GM23338 (cell line): ENCODE results near the gene HTRA1. TPM values are rescaled to one million over a fixed set of nuclear protein-coding genes. Genes with fewer than 3 reads are reported as not detected.

ENCODE experiments used
- ATAC-seq: fragments of 200-7000 bp; cut with Tn5 transposase; 3 replicates; pipeline ENCODE4 v1.9.1; 2020
- DNase-seq: peaks from one replicate; pipeline ENCODE4 v3.0.0-alpha.2; 2015; ENCODE audit warnings: low spot score
- H2AFZ ChIP-seq: fragments of 200-600 bp; sonication (generic); 2 replicates; pipeline ENCODE4 v1.8.0; 2016; ENCODE audit warnings: antibody characterized with exemption, mild to moderate bottlenecking, moderate library complexity
- H3F3A ChIP-seq: fragments of 200-600 bp; sonication (generic); replicated peaks from 2 replicates; pipeline ENCODE4 v1.8.0; 2017; ENCODE audit warnings: antibody characterized with exemption, mixed run types, low read depth
- H3K27ac ChIP-seq: fragments of 200-600 bp; sonication (generic); 2 replicates; pipeline ENCODE4 v1.6.1; 2016; ENCODE audit warnings: low read depth
- H3K27me3 ChIP-seq: fragments of 200-600 bp; sonication (generic); 2 replicates; pipeline ENCODE4 v1.8.0; 2016; ENCODE audit warnings: mild to moderate bottlenecking, mixed run types, moderate library complexity; ENCODE audit not compliant: insufficient read depth
- H3K36me3 ChIP-seq: fragments of 200-600 bp; sonication (generic); 2 replicates; pipeline ENCODE4 v1.8.0; 2016; ENCODE audit warnings: mild to moderate bottlenecking; ENCODE audit not compliant: insufficient read depth
- H3K4me1 ChIP-seq: fragments of 200-600 bp; sonication (generic); 2 replicates; pipeline ENCODE4 v1.8.0; 2016; ENCODE audit warnings: mild to moderate bottlenecking, moderate library complexity; ENCODE audit not compliant: insufficient read depth
- H3K4me2 ChIP-seq: fragments of 200-600 bp; sonication (generic); 2 replicates; pipeline ENCODE4 v1.7.1; 2017; ENCODE audit warnings: mixed run types
- H3K4me3 ChIP-seq: fragments of 200-600 bp; sonication (generic); 2 replicates; pipeline ENCODE4 v1.6.1; 2016; ENCODE audit warnings: mixed run types
- H3K79me2 ChIP-seq: fragments of 200-600 bp; sonication (generic); replicated peaks from 2 replicates; pipeline ENCODE4 v1.8.0; 2017; ENCODE audit warnings: mild to moderate bottlenecking; ENCODE audit not compliant: insufficient read depth
- H3K9me2 ChIP-seq: fragments of 200-600 bp; sonication (generic); 2 replicates; pipeline ENCODE4 v1.8.0; 2017; ENCODE audit not compliant: insufficient read depth
- H4K20me1 ChIP-seq: fragments of 200-600 bp; sonication (generic); replicated peaks from 2 replicates; pipeline ENCODE4 v1.8.0; 2017; ENCODE audit warnings: mild to moderate bottlenecking; ENCODE audit not compliant: insufficient read depth
- H3K27ac Mint-ChIP-seq: 2 replicates; pipeline ENCODE4 v1.8.0; 2020; ENCODE audit warnings: inconsistent platforms, mild to moderate bottlenecking, moderate library complexity, mixed read lengths
- H3K27me3 Mint-ChIP-seq: 3 replicates; pipeline ENCODE4 v1.8.0; 2022; ENCODE audit warnings: low read depth, mild to moderate bottlenecking, moderate library complexity, mixed read lengths, inconsistent platforms; ENCODE audit not compliant: insufficient read depth, poor library complexity
- H3K36me3 Mint-ChIP-seq: 3 replicates; pipeline ENCODE4 v1.8.0; 2021; ENCODE audit warnings: low read depth, mild to moderate bottlenecking, inconsistent platforms, moderate library complexity, mixed read lengths
- H3K4me1 Mint-ChIP-seq: 3 replicates; pipeline ENCODE4 v1.8.0; 2020; ENCODE audit warnings: mild to moderate bottlenecking, inconsistent platforms, mixed read lengths
- H3K4me3 Mint-ChIP-seq: 3 replicates; pipeline ENCODE4 v1.8.0; 2021; ENCODE audit warnings: moderate library complexity, mild to moderate bottlenecking, inconsistent platforms, mixed read lengths
- H3K9me3 Mint-ChIP-seq: 3 replicates; pipeline ENCODE4 v1.8.0; 2020; ENCODE audit warnings: moderate library complexity, mild to moderate bottlenecking, inconsistent platforms, mixed read lengths
- CREB1 ChIP-seq: fragments of 250-450 bp; sonication (Bioruptor Pico); IDR thresholded peaks from 2 replicates; pipeline ENCODE4 v1.5.0; 2020; ENCODE audit warnings: low read depth, mild to moderate bottlenecking, moderate library complexity
- EZH2 ChIP-seq: fragments of 200-600 bp; sonication (generic); IDR thresholded peaks from one replicate; pipeline ENCODE4 v1.8.0; 2017; ENCODE audit warnings: antibody characterized with exemption, mild to moderate bottlenecking, low read depth; ENCODE audit not compliant: unreplicated experiment
- EZH2phosphoT487 ChIP-seq: fragments of 200-600 bp; sonication (generic); IDR thresholded peaks from one replicate; pipeline ENCODE4 v1.8.1; 2018; ENCODE audit warnings: antibody characterized with exemption; ENCODE audit not compliant: unreplicated experiment
- JUNB ChIP-seq: IDR thresholded peaks from one replicate; pipeline ENCODE4 v1.6.1; 2016; ENCODE audit warnings: antibody characterized with exemption; ENCODE audit not compliant: unreplicated experiment
- NANOG ChIP-seq: IDR thresholded peaks from 2 replicates; pipeline ENCODE4 v1.6.1; 2016; ENCODE audit warnings: antibody characterized with exemption, borderline replicate concordance
- POLR2AphosphoS5 ChIP-seq: IDR thresholded peaks from 2 replicates; pipeline ENCODE4 v1.6.1; 2016; ENCODE audit warnings: antibody characterized with exemption, low read depth
- STAT1 ChIP-seq: IDR thresholded peaks from one replicate; pipeline ENCODE4 v1.6.1; 2016; ENCODE audit warnings: antibody characterized with exemption; ENCODE audit not compliant: unreplicated experiment
- ZNF114 ChIP-seq: fragments of 250-450 bp; sonication (Bioruptor Pico); IDR thresholded peaks from 2 replicates; pipeline ENCODE4 v1.5.0; 2020; ENCODE audit warnings: mild to moderate bottlenecking, moderate library complexity
- ZNF331 ChIP-seq: fragments of 250-450 bp; sonication (Bioruptor Pico); IDR thresholded peaks from 2 replicates; pipeline ENCODE4 v1.5.0; 2020; ENCODE audit warnings: low read depth, mild to moderate bottlenecking, moderate library complexity
- polyA plus RNA-seq: library from polyadenylated mRNA; unstranded; fragments of >200 nt; fragmentation: Nextera tagmentation; extraction: Ambion mirVana; gene quantifications from 2 replicates; pipeline ENCODE4 v1.2.1, GENCODE V29; 2016
- total RNA-seq: library from RNA; depleted of rRNA; stranded (reverse); fragments of >200 nt; shearing (Covaris generic); gene quantifications from 2 replicates; pipeline ENCODE4 v1.2.3, GENCODE V29; 2014
- TF ChIP-seq, protein P1 (sequence below): IDR thresholded peaks from one replicate; pipeline ENCODE4 v1.6.1; 2018; ENCODE audit warnings: antibody characterized with exemption; ENCODE audit not compliant: unreplicated experiment
- TF ChIP-seq, protein P2 (sequence below), 2 experiments: fragments of 200-600 bp in 1 of 2; sonication (generic) in 1 of 2; conservative IDR thresholded peaks; 2 replicates each; pipeline versions ENCODE4 v1.5.1 to v1.6.1; 2016 to 2017; ENCODE audit warnings: antibody characterized with exemption in 2 of 2, low read depth in 2 of 2, mild to moderate bottlenecking in 2 of 2, moderate library complexity in 1 of 2

Gene HTRA1
- total and polyA plus RNA-seq, 2 experiments from 2014 or later: 8.1 to 16.1 TPM

DNA sequence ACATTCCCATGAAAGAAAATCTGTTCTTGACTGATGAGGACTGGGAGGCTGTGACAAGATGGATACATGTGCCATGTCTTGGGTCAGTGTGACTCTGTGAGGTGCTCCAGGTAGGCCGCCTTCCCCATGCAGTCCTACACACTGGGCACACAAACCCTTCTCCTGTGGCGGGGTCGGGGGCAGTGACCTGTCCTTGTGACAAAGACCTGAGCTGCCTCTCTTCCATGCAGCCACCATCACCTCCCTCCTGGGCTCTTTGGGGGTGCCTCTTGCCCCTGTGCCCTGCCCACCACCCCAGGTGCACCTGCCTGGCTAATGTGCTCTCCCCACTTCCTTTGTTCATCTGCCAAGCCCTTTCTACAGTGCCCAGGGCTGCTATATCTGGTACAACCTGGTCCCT lies 63.5 kb downstream of the HTRA1 start (continued):
- no peak for TF ChIP-seq EZH2
- TF ChIP-seq EZH2phosphoT487: no peak
- TF ChIP-seq, protein P1, sequence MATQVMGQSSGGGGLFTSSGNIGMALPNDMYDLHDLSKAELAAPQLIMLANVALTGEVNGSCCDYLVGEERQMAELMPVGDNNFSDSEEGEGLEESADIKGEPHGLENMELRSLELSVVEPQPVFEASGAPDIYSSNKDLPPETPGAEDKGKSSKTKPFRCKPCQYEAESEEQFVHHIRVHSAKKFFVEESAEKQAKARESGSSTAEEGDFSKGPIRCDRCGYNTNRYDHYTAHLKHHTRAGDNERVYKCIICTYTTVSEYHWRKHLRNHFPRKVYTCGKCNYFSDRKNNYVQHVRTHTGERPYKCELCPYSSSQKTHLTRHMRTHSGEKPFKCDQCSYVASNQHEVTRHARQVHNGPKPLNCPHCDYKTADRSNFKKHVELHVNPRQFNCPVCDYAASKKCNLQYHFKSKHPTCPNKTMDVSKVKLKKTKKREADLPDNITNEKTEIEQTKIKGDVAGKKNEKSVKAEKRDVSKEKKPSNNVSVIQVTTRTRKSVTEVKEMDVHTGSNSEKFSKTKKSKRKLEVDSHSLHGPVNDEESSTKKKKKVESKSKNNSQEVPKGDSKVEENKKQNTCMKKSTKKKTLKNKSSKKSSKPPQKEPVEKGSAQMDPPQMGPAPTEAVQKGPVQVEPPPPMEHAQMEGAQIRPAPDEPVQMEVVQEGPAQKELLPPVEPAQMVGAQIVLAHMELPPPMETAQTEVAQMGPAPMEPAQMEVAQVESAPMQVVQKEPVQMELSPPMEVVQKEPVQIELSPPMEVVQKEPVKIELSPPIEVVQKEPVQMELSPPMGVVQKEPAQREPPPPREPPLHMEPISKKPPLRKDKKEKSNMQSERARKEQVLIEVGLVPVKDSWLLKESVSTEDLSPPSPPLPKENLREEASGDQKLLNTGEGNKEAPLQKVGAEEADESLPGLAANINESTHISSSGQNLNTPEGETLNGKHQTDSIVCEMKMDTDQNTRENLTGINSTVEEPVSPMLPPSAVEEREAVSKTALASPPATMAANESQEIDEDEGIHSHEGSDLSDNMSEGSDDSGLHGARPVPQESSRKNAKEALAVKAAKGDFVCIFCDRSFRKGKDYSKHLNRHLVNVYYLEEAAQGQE: no peak
- TF ChIP-seq STAT1: no peak
- TF ChIP-seq CREB1 (CRISPR knock-in tag): no peak

DNA sequence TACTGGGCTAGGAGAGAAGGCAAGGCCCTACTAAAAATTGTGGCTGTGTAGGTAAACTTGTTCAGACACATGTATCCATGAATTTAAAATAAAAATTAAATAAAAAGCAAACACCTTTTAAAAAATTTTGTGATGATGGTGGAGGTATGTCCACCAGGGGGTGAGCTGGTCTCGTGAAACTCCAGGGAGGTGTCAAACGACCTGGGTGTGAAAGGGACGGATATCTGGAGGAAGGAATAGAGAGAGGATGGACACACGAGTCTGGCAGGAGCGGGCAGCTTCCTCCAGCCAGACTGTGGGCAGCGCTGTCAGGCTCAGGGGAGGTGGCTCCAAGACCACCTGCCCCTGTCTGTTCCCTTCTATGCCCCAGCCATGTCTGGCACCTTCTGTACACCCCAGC lies 64.4 kb downstream of the HTRA1 start:
- Histone ChIP-seq H4K20me1 (no peaks in the 10 kb centered on the region), H2AFZ (no peak overlapping the region), H3K27ac (no peak overlapping the region), H3K9me2 (peaks cover 14% of the 10 kb centered on the region), H3K4me1 (no peaks in the 10 kb centered on the region), H3K36me3 (no peaks in the 10 kb centered on the region), H3K27me3 (no peaks in the 10 kb centered on the region), H3K4me3 (no peak overlapping the region), H3K79me2 (no peaks in the 10 kb centered on the region), H3K4me2 (no peak overlapping the region), H3F3A (no peaks in the 10 kb centered on the region)
- no peak overlapping the region for H3K27ac Mint-ChIP-seq
- TF ChIP-seq, protein P2, sequence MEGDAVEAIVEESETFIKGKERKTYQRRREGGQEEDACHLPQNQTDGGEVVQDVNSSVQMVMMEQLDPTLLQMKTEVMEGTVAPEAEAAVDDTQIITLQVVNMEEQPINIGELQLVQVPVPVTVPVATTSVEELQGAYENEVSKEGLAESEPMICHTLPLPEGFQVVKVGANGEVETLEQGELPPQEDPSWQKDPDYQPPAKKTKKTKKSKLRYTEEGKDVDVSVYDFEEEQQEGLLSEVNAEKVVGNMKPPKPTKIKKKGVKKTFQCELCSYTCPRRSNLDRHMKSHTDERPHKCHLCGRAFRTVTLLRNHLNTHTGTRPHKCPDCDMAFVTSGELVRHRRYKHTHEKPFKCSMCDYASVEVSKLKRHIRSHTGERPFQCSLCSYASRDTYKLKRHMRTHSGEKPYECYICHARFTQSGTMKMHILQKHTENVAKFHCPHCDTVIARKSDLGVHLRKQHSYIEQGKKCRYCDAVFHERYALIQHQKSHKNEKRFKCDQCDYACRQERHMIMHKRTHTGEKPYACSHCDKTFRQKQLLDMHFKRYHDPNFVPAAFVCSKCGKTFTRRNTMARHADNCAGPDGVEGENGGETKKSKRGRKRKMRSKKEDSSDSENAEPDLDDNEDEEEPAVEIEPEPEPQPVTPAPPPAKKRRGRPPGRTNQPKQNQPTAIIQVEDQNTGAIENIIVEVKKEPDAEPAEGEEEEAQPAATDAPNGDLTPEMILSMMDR (conservative IDR thresholded peaks at IDR 0.05; ENCODE audit: low read depth in 2 of 2): peak; percentile 61 to 62
- TF ChIP-seq ZNF114: no peak
- DNase-seq (peak; percentile 57), ATAC-seq (peak; percentile 66)
- H3K9me3 Mint-ChIP-seq: peaks cover 8% of the 10 kb centered on the region; the same call in 2 of the 3 replicates
- no peak overlapping the region for H3K4me3 Mint-ChIP-seq
- H3K4me1 Mint-ChIP-seq: peaks cover 2% of the 10 kb centered on the region; the same call in 1 of the 3 replicates
- peaks cover 6% of the 10 kb centered on the region for H3K27me3 Mint-ChIP-seq
- no peaks in the 10 kb centered on the region; the same call in 2 of the 3 replicates for H3K36me3 Mint-ChIP-seq

DNA sequence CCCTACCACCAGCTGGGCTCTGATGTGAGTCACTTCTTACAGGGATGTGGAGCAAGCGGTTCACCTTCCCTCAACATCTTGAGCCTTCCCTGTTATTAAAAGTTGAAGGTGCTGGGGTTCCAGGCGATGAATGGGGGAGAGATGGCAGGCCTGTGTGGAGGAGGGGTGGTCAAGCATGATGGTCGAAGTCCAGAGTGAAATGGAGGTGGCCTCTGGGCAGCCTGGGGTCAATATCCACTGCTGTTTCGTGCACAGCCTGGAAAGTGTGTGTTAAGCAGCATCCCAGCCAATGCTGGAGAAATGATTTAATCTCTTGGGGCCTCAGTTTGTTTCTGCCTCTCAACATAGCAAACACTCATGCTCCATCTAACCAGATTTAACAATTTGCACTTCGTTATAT lies 65.5 kb downstream of the HTRA1 start:
- no peaks in the 10 kb centered on the region for H3K27me3 ChIP-seq
- ATAC-seq (no peak), DNase-seq (no peak)
- H4K20me1 ChIP-seq: no peaks in the 10 kb centered on the region
- H3K36me3 ChIP-seq: no peaks in the 10 kb centered on the region
- Mint-ChIP-seq H3K27ac (no peak overlapping the region), H3K4me3 (no peak overlapping the region), H3K9me3 (peaks cover 8% of the 10 kb centered on the region; the same call in 2 of the 3 replicates), H3K27me3 (peaks cover 6% of the 10 kb centered on the region), H3K36me3 (no peaks in the 10 kb centered on the region; the same call in 2 of the 3 replicates), H3K4me1 (peaks cover 2% of the 10 kb centered on the region; the same call in 1 of the 3 replicates)
- H2AFZ ChIP-seq: no peak overlapping the region
- no peak overlapping the region for H3K4me3 ChIP-seq
- H3K4me1 ChIP-seq: no peaks in the 10 kb centered on the region
- no peak overlapping the region for H3K4me2 ChIP-seq
- H3K9me2 ChIP-seq: peaks cover 14% of the 10 kb centered on the region
- no peaks in the 10 kb centered on the region for H3F3A ChIP-seq
- no peak overlapping the region for H3K27ac ChIP-seq
- H3K79me2 ChIP-seq: no peaks in the 10 kb centered on the region
- TF ChIP-seq STAT1 (no peak), POLR2AphosphoS5 (no peak), ZNF114 (no peak), NANOG (no peak), ZNF331 (no peak), EZH2phosphoT487 (no peak), JUNB (no peak)
- TF ChIP-seq, protein P1: no peak
